GM10248 (cell line): ENCODE measurements around the gene OR14J1.
"Not testable (repeated sequence)": the region's sequence is repeated elsewhere in the genome, so short reads cannot be mapped to it uniquely, and the experiment has no call there.

Experiments used
- CTCF ChIA-PET: fragments of 300-600 bp; sonication (Branson Sonifier 250); formaldehyde crosslinking; extraction: SDS; loops from one replicate; lab custom pipeline; 2021; ENCODE audit warnings: antibody characterized with exemption; lab: Yijun Ruan, JAX
- POLR2A ChIA-PET: fragments of 350-650 bp; sonication (Branson Sonifier 250); formaldehyde crosslinking; extraction: SDS; loops from one replicate; lab custom pipeline; 2020; ENCODE audit warnings: antibody characterized with exemption; lab: Yijun Ruan, JAX
- DNase-seq: peaks from one replicate; pipeline ENCODE4 v3.0.0; 2012; ENCODE audit errors: extremely low spot score
- CTCF ChIP-seq: IDR thresholded peaks from 2 replicates; pipeline ENCODE4 v1.5.1; 2012; ENCODE audit warnings: mild to moderate bottlenecking, low read depth; ENCODE audit errors: extremely low read depth, missing control alignments, control extremely low read depth

OR14J1 gene

DNA sequence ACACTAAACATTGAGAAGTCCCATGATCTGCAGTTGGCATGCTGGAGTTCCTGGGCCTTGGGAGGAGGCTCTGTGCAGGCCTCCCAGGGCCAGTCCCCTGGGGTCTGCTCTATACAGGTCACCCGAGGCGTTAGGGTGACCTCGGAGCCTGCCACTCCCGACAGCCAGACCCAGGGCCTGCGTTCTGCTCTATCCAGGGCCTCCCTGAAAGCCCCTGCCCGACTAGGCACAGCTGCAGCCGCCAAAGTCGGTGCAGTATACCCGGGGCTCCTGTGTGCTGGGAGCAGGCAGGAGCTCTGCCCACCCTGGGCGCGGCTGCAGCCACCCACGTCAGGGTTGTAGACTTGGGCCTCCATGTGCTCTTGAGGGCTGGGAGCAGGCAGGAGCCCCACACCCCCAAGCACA, 6.3 kb upstream of the OR14J1 start:
- TF ChIP-seq CTCF, result no peak
- ChIA-PET CTCF (no interaction called here), POLR2A (no interaction called here)
- DNase-seq, result no peak

DNA sequence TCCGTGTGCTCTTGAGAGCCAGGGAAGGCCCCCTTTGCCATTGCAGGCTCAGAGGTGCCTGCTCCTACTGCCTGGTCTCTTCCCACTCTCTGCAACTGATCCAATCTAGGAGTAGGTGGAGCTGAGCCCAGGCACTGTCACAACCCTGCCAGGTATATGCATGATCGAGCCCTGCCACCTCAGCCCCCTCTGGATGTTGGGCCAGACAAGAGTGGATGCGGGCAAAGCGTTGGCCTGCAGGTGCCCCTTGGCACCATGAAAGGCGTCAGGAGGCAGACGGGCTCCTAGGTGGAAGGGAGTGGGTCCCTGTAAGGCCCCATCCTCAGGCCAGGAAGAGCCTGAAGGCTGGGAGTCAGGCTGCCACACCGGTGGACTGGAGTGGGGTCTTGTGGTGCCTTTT, 5.9 kb upstream of the OR14J1 start:
- POLR2A ChIA-PET, result no interaction called here
- TF ChIP-seq CTCF, result no peak
- DNase-seq, result no peak
- CTCF ChIA-PET, result no interaction called here

GRCh38 chr6:29319931-29320330, 18.4 kb downstream of the OR14J1 start:
- no peak for DNase-seq
- TF ChIP-seq CTCF, result no peak
- CTCF ChIA-PET, result no interaction called here
- POLR2A ChIA-PET, result no interaction called here

GRCh38 chr6:29323332-29323731, 21.8 kb downstream of the OR14J1 start:
- DNase-seq, POLR2A ChIA-PET, CTCF ChIA-PET: not testable (repeated sequence)

DNA sequence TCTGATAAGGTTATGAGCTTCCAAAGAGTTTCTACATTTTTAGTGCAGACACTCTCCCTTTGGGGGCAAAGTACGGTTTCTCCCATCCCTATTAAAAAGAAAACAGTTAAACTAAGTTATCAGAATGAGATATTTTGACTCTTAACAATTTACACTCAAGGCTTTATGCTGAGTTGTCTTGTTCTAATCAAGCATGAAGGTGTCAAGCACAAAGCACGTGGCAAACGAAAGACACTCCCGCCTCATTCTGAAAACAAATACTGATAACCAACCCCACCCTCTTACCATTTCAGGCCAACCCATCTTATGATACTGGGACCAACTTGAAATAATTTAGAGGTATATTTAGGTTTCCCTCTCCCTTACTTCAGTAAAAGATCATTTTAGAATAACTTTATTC, 24.3 kb downstream of the OR14J1 start:
- CTCF ChIA-PET, result no interaction called here
- TF ChIP-seq CTCF, result no peak
- POLR2A ChIA-PET, result no interaction called here
- DNase-seq, result no peak

GRCh38 chr6:29332676-29333075, 31.2 kb downstream of the OR14J1 start:
- no peak for TF ChIP-seq CTCF
- CTCF ChIA-PET, result interaction anchor here (1.1 to 1.2 kb wide), 2 partner anchors 22 to 42 kb away, joined by 3 read pairs; no protein-coding TSS in a partner anchor
- DNase-seq, result no peak
- POLR2A ChIA-PET, result no interaction called here

DNA sequence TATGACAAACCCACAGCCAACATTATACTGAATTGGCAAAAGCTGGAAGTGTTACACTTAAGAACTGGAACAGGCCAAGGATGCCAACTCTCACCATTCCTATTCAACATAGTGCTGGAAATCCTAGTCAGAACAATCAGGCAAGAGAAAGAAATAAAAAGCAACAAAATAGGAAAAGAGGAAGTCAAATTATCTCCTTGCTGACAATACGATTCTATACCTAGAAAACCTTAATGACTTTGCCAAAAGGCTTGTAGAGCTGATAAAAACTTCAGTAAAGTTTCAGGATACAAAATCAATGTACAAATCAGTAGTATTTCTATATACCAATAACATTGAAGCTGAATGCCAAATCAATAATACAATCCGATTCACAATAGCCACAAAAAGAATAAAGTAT, 34.8 kb downstream of the OR14J1 start:
- no peak for TF ChIP-seq CTCF
- ChIA-PET CTCF (interaction anchor here (1.5 kb wide), 1 partner anchor 253 kb away, joined by 3 read pairs; no protein-coding TSS in a partner anchor), POLR2A (no interaction called here)
- DNase-seq, result no peak
